SH-SY5Y (cell line): ENCODE data around the gene MYO18B.

Source experiments
- GATA2 ChIP-seq: IDR thresholded peaks from 2 replicates; pipeline ENCODE4 v1.6.1; 2011; ENCODE audit warnings: mild to moderate bottlenecking, low read depth, low read length
- GATA3 ChIP-seq: IDR thresholded peaks from 2 replicates; pipeline ENCODE4 v1.6.1; 2011; ENCODE audit warnings: low read depth, mild to moderate bottlenecking, low read length, moderate library complexity

The MYO18B gene

GRCh38 chr22:25970374-25970911 is 228.5 kb downstream of the MYO18B start:
- TF ChIP-seq GATA3 (no peak), GATA2 (no peak)

GRCh38 chr22:25970999-25971811 is 229.2 kb downstream of the MYO18B start:
- TF ChIP-seq GATA3 (no peak), GATA2 (no peak)

GRCh38 chr22:25972397-25972796 is 230.4 kb downstream of the MYO18B start:
- no peak for TF ChIP-seq GATA2
- no peak for TF ChIP-seq GATA3

GRCh38 chr22:25976356-25976755 is 234.4 kb downstream of the MYO18B start:
- no peak for TF ChIP-seq GATA3
- TF ChIP-seq GATA2, result no peak

GRCh38 chr22:25979968-25980367 is 238.0 kb downstream of the MYO18B start:
- TF ChIP-seq GATA2, result no peak
- TF ChIP-seq GATA3, result no peak

GRCh38 chr22:25987948-25988347 is 246.0 kb downstream of the MYO18B start:
- TF ChIP-seq GATA2 (no peak), GATA3 (no peak)

- TF ChIP-seq GATA2 (no peak), GATA3 (no peak)
These were observed 249.0 kb downstream of the MYO18B start for GRCh38 chr22:25990940-25991339.

- no peak for TF ChIP-seq GATA2
- no peak for TF ChIP-seq GATA3
These were observed 250.3 kb downstream of the MYO18B start for GRCh38 chr22:25992331-25992730.

- no peak for TF ChIP-seq GATA3
- no peak for TF ChIP-seq GATA2
These were observed 254.7 kb downstream of the MYO18B start for GRCh38 chr22:25996669-25997068.

- TF ChIP-seq GATA2 (no peak), GATA3 (no peak)
These were observed 256.1 kb downstream of the MYO18B start for GRCh38 chr22:25997886-25998775.

GRCh38 chr22:26002456-26002855 is 260.5 kb downstream of the MYO18B start:
- TF ChIP-seq GATA2 (no peak), GATA3 (no peak)

- TF ChIP-seq GATA2, result no peak
- no peak for TF ChIP-seq GATA3
These were observed 262.5 kb downstream of the MYO18B start for GRCh38 chr22:26004477-26004876.

- TF ChIP-seq GATA2, result no peak
- TF ChIP-seq GATA3, result no peak
These were observed 266.6 kb downstream of the MYO18B start for GRCh38 chr22:26008587-26008986.

GRCh38 chr22:26016916-26017315 is 274.9 kb downstream of the MYO18B start:
- TF ChIP-seq GATA3 (no peak), GATA2 (no peak)

GRCh38 chr22:26017932-26018331 is 275.9 kb downstream of the MYO18B start:
- TF ChIP-seq GATA3 (no peak), GATA2 (no peak)
